Breast epithelium (tissue), 3 donors: ENCODE data around the gene MAP3K7CL.

ENCODE experiments used
- CTCF ChIP-seq, 3 donors: fragments of 450-650 bp; IDR thresholded peaks; one replicate each; pipeline ENCODE4 v1.5.1; 2016 to 2017; ENCODE audit warnings: antibody characterized with exemption in 3 of 3, mild to moderate bottlenecking in 3 of 3, moderate library complexity in 3 of 3
- POLR2AphosphoS5 ChIP-seq, 3 donors: sonication (generic); formaldehyde crosslinking; IDR thresholded peaks; one replicate each; pipeline ENCODE4 v1.6.1; 2017; ENCODE audit warnings: antibody characterized with exemption in 3 of 3

DNA sequence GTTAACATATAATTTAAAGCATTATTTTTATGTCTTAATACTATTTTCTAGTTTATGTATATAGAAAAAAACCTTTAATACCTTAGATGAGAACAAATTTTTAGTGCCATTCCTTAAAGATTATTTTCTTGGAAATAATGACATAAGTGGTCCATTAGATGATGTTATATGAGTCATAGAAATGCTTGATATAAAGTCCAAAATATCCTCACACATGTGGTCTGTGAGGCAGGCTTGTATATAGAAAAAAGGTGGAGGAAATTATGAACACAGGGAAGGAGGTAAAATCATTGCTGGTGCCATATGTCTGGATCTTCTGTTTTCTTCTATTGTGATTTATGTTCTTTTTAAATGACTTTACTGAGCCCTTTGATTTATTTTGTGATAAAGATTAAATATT lies 79.3 kb downstream of the MAP3K7CL start:
- TF ChIP-seq CTCF (IDR thresholded peaks at IDR 0.05) (no peak), POLR2AphosphoS5 (IDR thresholded peaks at IDR 0.05) (no peak)
